GM13977 (cell line): ENCODE data around the gene BSND.
"Not testable (repeated sequence)": the region's sequence is repeated elsewhere in the genome, so short reads cannot be mapped to it uniquely, and the experiment has no call there.

Source experiments
- DNase-seq: peaks from one replicate; pipeline ENCODE4 v3.0.0; 2012; ENCODE audit warnings: low spot score
- CTCF ChIP-seq: IDR thresholded peaks from 2 replicates; pipeline ENCODE4 v1.5.1; 2012; ENCODE audit warnings: mild to moderate bottlenecking, control low read depth; ENCODE audit not compliant: insufficient read depth; ENCODE audit errors: extremely low read depth, missing control alignments
- in situ Hi-C: fragments of 300-500 bp; cut with MboI; formaldehyde crosslinking; loops from one replicate; pipeline ENCODE4 v1.12.0; 2022; ENCODE audit warnings: low sequenced_read_pairs, low pct_unique_long_range_greater_than_20kb, mixed read lengths, inconsistent platforms; ENCODE audit not compliant: unreplicated experiment

Gene BSND

GRCh38 chr1:55021942-55022546 lies 23.3 kb downstream of the BSND start:
- TF ChIP-seq CTCF, result peak; percentile 94
- DNase-seq, result peak; percentile 86
- in situ Hi-C loops, result no loop called here

- in situ Hi-C loops, DNase-seq: not testable (repeated sequence)
These were observed 25.4 kb downstream of the BSND start for GRCh38 chr1:55024163-55024562.

GRCh38 chr1:55026682-55027081 lies 27.9 kb downstream of the BSND start:
- DNase-seq, in situ Hi-C loops: not testable (repeated sequence)

GRCh38 chr1:55031098-55031497 lies 32.4 kb downstream of the BSND start:
- in situ Hi-C loops, DNase-seq: not testable (repeated sequence)

GRCh38 chr1:55033265-55033614 lies 34.5 kb downstream of the BSND start:
- in situ Hi-C loops, result no loop called here
- no peak for DNase-seq
- TF ChIP-seq CTCF, result no peak

GRCh38 chr1:55034476-55035133 lies 35.9 kb downstream of the BSND start:
- DNase-seq, result no peak
- in situ Hi-C loops, result no loop called here
- no peak for TF ChIP-seq CTCF

- TF ChIP-seq CTCF, result no peak
- no peak for DNase-seq
- in situ Hi-C loops, result no loop called here
These were observed 37.2 kb downstream of the BSND start for GRCh38 chr1:55035904-55036303.

GRCh38 chr1:55037733-55038551 lies 39.2 kb downstream of the BSND start:
- no peak for DNase-seq
- no peak for TF ChIP-seq CTCF
- in situ Hi-C loops, result no loop called here
